ENCODE data around the gene SMPD1.

SMPD1 gene

DNA sequence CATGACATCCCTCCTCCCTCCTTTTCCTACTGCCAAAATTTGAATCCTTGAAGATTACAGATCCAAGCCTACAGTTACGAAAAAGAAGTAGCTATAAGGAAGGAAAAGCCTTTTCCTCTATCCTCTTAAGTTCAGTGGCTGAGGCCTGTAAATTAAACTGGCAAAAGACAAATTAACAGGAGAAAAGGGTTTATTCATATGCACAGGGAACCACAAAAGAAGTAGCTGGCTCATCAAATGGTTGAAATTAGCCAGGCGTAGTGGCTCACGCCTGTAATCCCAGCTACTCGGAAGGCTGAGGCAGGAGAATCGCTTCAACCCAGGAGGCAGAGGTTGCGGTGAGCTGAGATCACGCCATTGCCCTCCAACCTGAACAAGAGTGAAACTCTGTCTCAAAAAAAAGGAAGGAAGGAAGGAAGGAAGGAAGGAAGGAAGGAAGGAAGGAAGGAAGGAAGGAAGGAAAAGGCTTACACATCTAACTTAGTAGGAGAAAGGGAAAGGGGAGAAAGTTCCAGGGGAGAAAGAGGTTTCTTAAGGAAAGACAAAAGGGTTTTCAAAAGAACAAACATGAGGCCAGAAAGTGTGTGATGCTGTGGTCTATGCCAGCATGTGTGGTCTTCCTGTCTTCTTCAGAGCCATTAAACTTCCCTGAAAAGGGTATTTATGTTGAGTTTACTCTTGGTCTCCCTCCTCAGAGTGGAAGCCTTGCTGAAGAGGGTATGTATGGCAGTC is 5.1 kb upstream of the SMPD1 start:
- Histone ChIP-seq H2AFZ (ENCODE audit: low read depth, low read length) (no peak overlapping the region), H3K9me3 (ENCODE audit: insufficient read depth, low read length) (no peaks in the 10 kb centered on the region), H4K20me1 (ENCODE audit: insufficient read depth, low read length) (no peaks in the 10 kb centered on the region), H3K27me3 (ENCODE audit: low read depth, low read length) (no peaks in the 10 kb centered on the region), H3K4me2 (ENCODE audit: low read length) (no peak overlapping the region), H3K4me1 (ENCODE audit: low read length) (peaks cover 8% of the 10 kb centered on the region), H3K36me3 (replicated peaks; ENCODE audit: low read depth, low read length) (no peaks in the 10 kb centered on the region), H3K9ac (ENCODE audit: low read length) (no peak overlapping the region), H3K79me2 (ENCODE audit: low read length) (no peaks in the 10 kb centered on the region), H3K27ac (ENCODE audit: low read length) (no peak overlapping the region), H3K4me3 (ENCODE audit: low read length) (no peak overlapping the region)
- TF ChIP-seq EZH2phosphoT487 (IDR thresholded peaks at IDR 0.05; ENCODE audit: low read depth), result no peak
- TF ChIP-seq, protein P1, sequence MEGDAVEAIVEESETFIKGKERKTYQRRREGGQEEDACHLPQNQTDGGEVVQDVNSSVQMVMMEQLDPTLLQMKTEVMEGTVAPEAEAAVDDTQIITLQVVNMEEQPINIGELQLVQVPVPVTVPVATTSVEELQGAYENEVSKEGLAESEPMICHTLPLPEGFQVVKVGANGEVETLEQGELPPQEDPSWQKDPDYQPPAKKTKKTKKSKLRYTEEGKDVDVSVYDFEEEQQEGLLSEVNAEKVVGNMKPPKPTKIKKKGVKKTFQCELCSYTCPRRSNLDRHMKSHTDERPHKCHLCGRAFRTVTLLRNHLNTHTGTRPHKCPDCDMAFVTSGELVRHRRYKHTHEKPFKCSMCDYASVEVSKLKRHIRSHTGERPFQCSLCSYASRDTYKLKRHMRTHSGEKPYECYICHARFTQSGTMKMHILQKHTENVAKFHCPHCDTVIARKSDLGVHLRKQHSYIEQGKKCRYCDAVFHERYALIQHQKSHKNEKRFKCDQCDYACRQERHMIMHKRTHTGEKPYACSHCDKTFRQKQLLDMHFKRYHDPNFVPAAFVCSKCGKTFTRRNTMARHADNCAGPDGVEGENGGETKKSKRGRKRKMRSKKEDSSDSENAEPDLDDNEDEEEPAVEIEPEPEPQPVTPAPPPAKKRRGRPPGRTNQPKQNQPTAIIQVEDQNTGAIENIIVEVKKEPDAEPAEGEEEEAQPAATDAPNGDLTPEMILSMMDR (IDR thresholded peaks at IDR 0.05; ENCODE audit: low read depth, low read length), result no peak

DNA sequence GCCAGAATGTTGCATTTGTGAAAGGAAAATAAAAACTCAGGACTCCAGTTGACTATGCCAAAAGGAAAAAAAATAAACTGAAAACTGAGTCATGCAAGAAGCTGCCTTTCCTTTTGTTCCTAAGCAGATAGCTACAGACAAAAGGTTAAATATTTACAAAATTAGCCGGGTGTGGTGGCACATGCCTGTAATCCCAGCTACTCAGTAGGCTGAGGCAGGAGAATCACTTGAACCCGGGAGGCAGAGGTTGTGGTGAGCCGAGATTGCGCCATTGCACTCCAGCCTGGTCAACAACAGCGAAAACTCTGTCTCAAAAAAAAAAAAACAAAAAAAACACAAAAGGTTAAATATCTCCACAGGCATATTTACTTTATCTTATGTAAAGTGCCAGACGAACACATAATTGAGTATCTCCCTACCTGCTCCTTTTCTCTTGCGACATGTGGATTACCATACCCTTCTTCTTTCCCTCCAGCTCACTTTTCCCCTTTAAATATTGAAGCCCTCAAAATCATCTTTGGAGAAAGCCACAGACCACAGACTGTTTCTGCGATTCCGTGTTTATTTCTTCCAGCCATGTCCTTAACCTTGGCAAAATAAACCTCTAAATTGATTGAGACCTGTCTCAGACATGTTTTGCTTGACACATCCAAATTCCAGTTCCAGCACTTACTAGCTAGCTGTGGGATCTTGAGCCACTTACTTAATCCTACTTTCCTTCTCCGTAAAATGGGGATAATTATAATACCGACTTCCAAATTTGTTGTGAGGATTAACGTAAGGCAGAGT is 2.3 kb upstream of the SMPD1 start:
- Histone ChIP-seq H3K4me3 (ENCODE audit: low read length) (no peak overlapping the region), H3K9me3 (ENCODE audit: insufficient read depth, low read length) (no peaks in the 10 kb centered on the region), H3K4me2 (ENCODE audit: low read length) (no peak overlapping the region), H3K27me3 (ENCODE audit: low read depth, low read length) (no peaks in the 10 kb centered on the region), H2AFZ (ENCODE audit: low read depth, low read length) (no peak overlapping the region), H3K36me3 (replicated peaks; ENCODE audit: low read depth, low read length) (no peaks in the 10 kb centered on the region), H3K27ac (ENCODE audit: low read length) (no peak overlapping the region), H3K79me2 (ENCODE audit: low read length) (no peaks in the 10 kb centered on the region), H3K9ac (ENCODE audit: low read length) (no peak overlapping the region), H3K4me1 (ENCODE audit: low read length) (peaks cover 12% of the 10 kb centered on the region), H4K20me1 (ENCODE audit: insufficient read depth, low read length) (no peaks in the 10 kb centered on the region)
- TF ChIP-seq EZH2phosphoT487 (IDR thresholded peaks at IDR 0.05; ENCODE audit: low read depth), result no peak
- TF ChIP-seq, protein P1 (IDR thresholded peaks at IDR 0.05; ENCODE audit: low read depth, low read length), result no peak

DNA sequence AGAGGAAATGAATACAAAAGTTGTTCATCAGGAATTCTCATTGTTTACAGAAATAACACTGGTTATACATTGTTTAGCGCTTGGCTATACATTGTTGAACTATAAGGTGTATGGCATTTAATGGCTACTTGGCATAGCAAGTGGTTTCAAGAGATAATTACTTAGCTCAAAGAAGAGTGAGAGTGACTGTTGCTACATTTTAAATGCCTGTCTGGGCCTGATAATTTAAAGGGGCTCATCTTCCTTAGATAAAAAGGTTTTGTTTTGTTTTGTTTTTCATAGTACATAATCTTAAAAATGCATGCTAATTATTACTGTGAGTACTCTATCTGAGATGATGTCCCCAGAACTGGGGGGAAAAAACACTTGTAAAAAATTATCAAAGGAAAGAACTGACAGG is 1.5 kb upstream of the SMPD1 start:
- Histone ChIP-seq H3K36me3 (replicated peaks; ENCODE audit: low read depth, low read length) (no peaks in the 10 kb centered on the region), H3K27ac (ENCODE audit: low read length) (no peak overlapping the region), H3K9me3 (ENCODE audit: insufficient read depth, low read length) (no peaks in the 10 kb centered on the region), H3K4me3 (ENCODE audit: low read length) (0 out of 2 replicates have a peak overlapping the region, but pooled peaks have one; percentile 81), H3K4me1 (ENCODE audit: low read length) (peaks cover 12% of the 10 kb centered on the region), H3K27me3 (ENCODE audit: low read depth, low read length) (no peaks in the 10 kb centered on the region), H3K79me2 (ENCODE audit: low read length) (no peaks in the 10 kb centered on the region), H2AFZ (ENCODE audit: low read depth, low read length) (no peak overlapping the region), H3K9ac (ENCODE audit: low read length) (no peak overlapping the region), H4K20me1 (ENCODE audit: insufficient read depth, low read length) (no peaks in the 10 kb centered on the region), H3K4me2 (ENCODE audit: low read length) (no peak overlapping the region)
- no peak for TF ChIP-seq EZH2phosphoT487 (IDR thresholded peaks at IDR 0.05; ENCODE audit: low read depth)
- TF ChIP-seq, protein P1 (IDR thresholded peaks at IDR 0.05; ENCODE audit: low read depth, low read length), result no peak

DNA sequence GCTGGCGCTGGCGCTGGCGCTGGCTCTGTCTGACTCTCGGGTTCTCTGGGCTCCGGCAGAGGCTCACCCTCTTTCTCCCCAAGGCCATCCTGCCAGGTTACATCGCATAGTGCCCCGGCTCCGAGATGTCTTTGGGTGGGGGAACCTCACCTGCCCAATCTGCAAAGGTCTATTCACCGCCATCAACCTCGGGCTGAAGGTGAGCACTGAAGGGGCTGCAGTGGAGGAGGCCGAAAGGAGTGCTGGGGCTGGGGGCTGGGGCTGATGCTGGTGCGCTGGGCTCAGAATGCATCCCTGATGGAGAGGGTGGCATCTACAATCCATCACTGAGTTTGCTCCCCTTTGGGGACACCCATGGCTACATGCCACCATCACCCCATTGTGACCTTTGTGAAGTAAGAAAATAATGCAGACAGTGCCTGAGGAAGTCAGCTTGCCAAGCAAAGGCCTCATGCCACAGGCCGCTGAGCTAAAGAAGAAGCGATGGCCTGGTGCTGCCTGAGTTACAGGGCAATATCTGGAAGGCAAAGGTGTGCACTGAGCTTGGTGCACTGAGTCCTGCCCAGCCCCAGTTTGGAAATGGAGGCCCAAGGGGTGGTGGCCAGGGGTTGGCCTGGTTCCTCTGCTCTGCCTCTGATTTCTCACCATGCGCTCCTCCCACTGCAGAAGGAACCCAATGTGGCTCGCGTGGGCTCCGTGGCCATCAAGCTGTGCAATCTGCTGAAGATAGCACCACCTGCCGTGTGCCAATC is 620 bp downstream of the SMPD1 start:
- no peaks in the 10 kb centered on the region for H3K36me3 ChIP-seq (replicated peaks; ENCODE audit: low read depth, low read length)
- H4K20me1 ChIP-seq (ENCODE audit: insufficient read depth, low read length), result no peaks in the 10 kb centered on the region
- H3K79me2 ChIP-seq (ENCODE audit: low read length), result no peaks in the 10 kb centered on the region
- TF ChIP-seq, protein P1 (IDR thresholded peaks at IDR 0.05; ENCODE audit: low read depth, low read length), result no peak
- TF ChIP-seq EZH2phosphoT487 (IDR thresholded peaks at IDR 0.05; ENCODE audit: low read depth), result no peak
- H3K4me1 ChIP-seq (ENCODE audit: low read length), result peaks cover 12% of the 10 kb centered on the region
- H3K27ac ChIP-seq (ENCODE audit: low read length), result no peak overlapping the region
- no peak overlapping the region for H2AFZ ChIP-seq (ENCODE audit: low read depth, low read length)
- H3K4me2 ChIP-seq (ENCODE audit: low read length), result peak overlapping the region; percentile 94
- peak overlapping the region; percentile 81 for H3K4me3 ChIP-seq (ENCODE audit: low read length)
- H3K9me3 ChIP-seq (ENCODE audit: insufficient read depth, low read length), result no peaks in the 10 kb centered on the region
- peak overlapping the region; percentile 66 for H3K9ac ChIP-seq (ENCODE audit: low read length)
- H3K27me3 ChIP-seq (ENCODE audit: low read depth, low read length), result no peaks in the 10 kb centered on the region

Measured in OCI-LY3 (cell line).